ENCODE results near the gene KNOP1. TPM values are rescaled to one million over a fixed set of nuclear protein-coding genes. Genes with fewer than 3 reads are reported as not detected.

KNOP1 gene
- total and polyA plus RNA-seq, 8 donors: 4.4 to 13.9 (median 8.1) TPM

- H3K36me3 ChIP-seq: no peaks in the 10 kb centered on the region
- H3K4me3 ChIP-seq: no peak overlapping the region
- H3K27me3 ChIP-seq: no peaks in the 10 kb centered on the region
- WGBS, 2 donors: 75 to 78% methylated on average over 6 of the region's 6 CpGs
- DNase-seq: peak in 5 of 6 donors; percentile 9 to 63 (median 41)
- H3K4me1 ChIP-seq: peaks cover 0 to 5% (median 0%) of the 10 kb centered on the region in 3 donors
- peak overlapping the region in 2 of 4 donors; percentile 0 to 57 for H3K27ac ChIP-seq
- ATAC-seq: peak; percentile 56 to 88 (median 72)
- no peak for FAIRE-seq
- no peaks in the 10 kb centered on the region for H3K9me3 ChIP-seq
- TF ChIP-seq CTCF (IDR thresholded peaks at IDR 0.05): no peak
- intact Hi-C loops (cut with DNase I): no loop called here
Measured at GRCh38 chr16:19765860-19766553, 48.0 kb upstream of the KNOP1 start.

- Histone ChIP-seq H3K27ac (no peak overlapping the region), H3K36me3 (no peaks in the 10 kb centered on the region), H3K9me3 (no peaks in the 10 kb centered on the region), H3K4me1 (peaks cover 0 to 1% (median 0%) of the 10 kb centered on the region in 3 donors), H3K4me3 (no peak overlapping the region), H3K27me3 (no peaks in the 10 kb centered on the region)
- no peak for ATAC-seq
- FAIRE-seq: no peak
- WGBS, 2 donors: 95 to 97% methylated on average over 7 of the region's 7 CpGs
- TF ChIP-seq CTCF (IDR thresholded peaks at IDR 0.05): no peak
- intact Hi-C loops (cut with DNase I): no loop called here
- DNase-seq: no peak
Measured at GRCh38 chr16:19760356-19761060, 42.5 kb upstream of the KNOP1 start.

- Histone ChIP-seq H3K9me3 (no peaks in the 10 kb centered on the region), H3K4me3 (no peak overlapping the region), H3K27ac (peak overlapping the region in 2 of 4 donors; percentile 55), H3K36me3 (no peaks in the 10 kb centered on the region), H3K27me3 (no peaks in the 10 kb centered on the region), H3K4me1 (peaks cover 11 to 21% (median 12%) of the 10 kb centered on the region in 3 donors)
- DNase-seq (no peak), FAIRE-seq (no peak), ATAC-seq (no peak)
- intact Hi-C loops (cut with DNase I): no loop called here
- no peak for TF ChIP-seq CTCF (IDR thresholded peaks at IDR 0.05)
- 64 to 72% methylated on average over 8 of the region's 8 CpGs for WGBS, 2 donors
Measured at GRCh38 chr16:19757762-19758595, 40.0 kb upstream of the KNOP1 start.

GRCh38 chr16:19757026-19757425, 39.0 kb upstream of the KNOP1 start:
- no peak for ATAC-seq

More at GRCh38 chr16:19757026-19757425, 39.0 kb upstream of the KNOP1 start:
- Histone ChIP-seq H3K36me3 (no peaks in the 10 kb centered on the region), H3K4me1 (peaks cover 11 to 26% (median 16%) of the 10 kb centered on the region in 3 donors), H3K27ac (peak overlapping the region in 2 of 4 donors; percentile 55), H3K27me3 (no peaks in the 10 kb centered on the region), H3K9me3 (no peaks in the 10 kb centered on the region), H3K4me3 (no peak overlapping the region)
- FAIRE-seq: no peak
- TF ChIP-seq CTCF (IDR thresholded peaks at IDR 0.05): no peak
- no peak for DNase-seq
- intact Hi-C loops (cut with DNase I): no loop called here
- 95 to 98% methylated on average over 5 of the region's 5 CpGs for WGBS, 2 donors

All from pancreas (tissue), 10 donors.